Skeletal muscle satellite cell (primary cell): ENCODE measurements around the gene MOB1B.

ENCODE experiments used
- H3K27me3 ChIP-seq: 2 replicates; pipeline ENCODE4 v1.7.0; 2013; ENCODE audit warnings: low read length; ENCODE audit not compliant: control insufficient read depth, insufficient read depth
- H3K36me3 ChIP-seq: 2 replicates; pipeline ENCODE4 v1.7.0; 2013; ENCODE audit warnings: mild to moderate bottlenecking, control low read depth, low read length; ENCODE audit not compliant: insufficient read depth
- H3K4me1 ChIP-seq: 2 replicates; pipeline ENCODE4 v1.7.0; 2013; ENCODE audit warnings: low read length; ENCODE audit not compliant: control insufficient read depth, insufficient read depth
- H3K4me2 ChIP-seq: 2 replicates; pipeline ENCODE4 v1.7.0; 2013; ENCODE audit warnings: mild to moderate bottlenecking, low read length
- H3K4me3 ChIP-seq: 2 replicates; pipeline ENCODE4 v1.7.0; 2013; ENCODE audit warnings: low read length
- H3K9ac ChIP-seq: 2 replicates; pipeline ENCODE4 v1.7.0; 2013; ENCODE audit warnings: mild to moderate bottlenecking, low read depth, low read length, moderate library complexity
- H3K9me3 ChIP-seq: replicated peaks from 2 replicates; pipeline ENCODE4 v1.7.0; 2013; ENCODE audit warnings: mild to moderate bottlenecking, control low read depth, low read length

The MOB1B gene

DNA sequence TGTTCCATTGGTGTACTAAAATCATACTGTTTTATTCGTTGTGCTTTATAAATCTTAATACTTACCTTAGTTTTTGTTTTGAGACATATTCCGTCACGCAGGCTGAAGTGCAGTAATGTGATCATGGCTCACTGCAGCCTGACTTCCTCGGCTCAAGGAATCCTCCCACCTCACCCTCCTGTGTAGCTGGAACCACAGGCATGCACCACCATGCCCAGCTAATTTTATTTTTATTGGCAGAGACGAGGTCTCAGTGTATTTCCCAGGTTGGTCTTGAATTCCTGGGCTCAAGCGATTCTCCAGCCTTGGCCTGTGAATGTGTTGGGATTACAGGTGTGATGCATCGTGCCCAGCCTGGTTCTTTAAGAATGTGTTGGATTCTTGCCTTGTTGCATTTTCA, 66.9 kb downstream of the MOB1B start:
- H3K4me3 ChIP-seq: no peak overlapping the region
- H3K9me3 ChIP-seq: no peaks in the 10 kb centered on the region
- no peak overlapping the region for H3K4me2 ChIP-seq
- H3K4me1 ChIP-seq: no peaks in the 10 kb centered on the region
- peaks cover 18% of the 10 kb centered on the region for H3K36me3 ChIP-seq
- H3K9ac ChIP-seq: no peak overlapping the region
- no peaks in the 10 kb centered on the region for H3K27me3 ChIP-seq

DNA sequence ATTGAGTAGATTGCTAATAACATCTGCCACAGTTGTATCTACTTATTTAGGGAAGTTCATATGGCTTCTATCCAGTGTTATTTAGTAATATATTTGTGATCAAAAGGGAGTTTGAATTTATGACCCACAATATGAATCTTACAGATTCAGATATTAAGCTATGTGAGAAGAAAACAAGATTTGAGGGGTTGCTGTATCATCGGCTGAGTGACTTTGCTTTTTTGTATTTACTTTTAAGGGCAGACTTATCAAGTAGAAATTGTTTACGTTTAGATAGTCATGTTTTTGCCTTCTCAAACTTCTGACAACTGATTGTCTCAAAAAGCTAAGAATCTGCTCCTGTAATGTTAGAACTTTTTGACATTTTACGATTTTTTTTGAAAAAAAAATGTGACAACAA, 74.1 kb downstream of the MOB1B start:
- H3K4me3 ChIP-seq: no peak overlapping the region
- H3K9me3 ChIP-seq: no peaks in the 10 kb centered on the region
- no peak overlapping the region for H3K9ac ChIP-seq
- no peak overlapping the region for H3K4me2 ChIP-seq
- H3K36me3 ChIP-seq: peaks cover 37% of the 10 kb centered on the region
- no peaks in the 10 kb centered on the region for H3K27me3 ChIP-seq
- H3K4me1 ChIP-seq: no peaks in the 10 kb centered on the region

DNA sequence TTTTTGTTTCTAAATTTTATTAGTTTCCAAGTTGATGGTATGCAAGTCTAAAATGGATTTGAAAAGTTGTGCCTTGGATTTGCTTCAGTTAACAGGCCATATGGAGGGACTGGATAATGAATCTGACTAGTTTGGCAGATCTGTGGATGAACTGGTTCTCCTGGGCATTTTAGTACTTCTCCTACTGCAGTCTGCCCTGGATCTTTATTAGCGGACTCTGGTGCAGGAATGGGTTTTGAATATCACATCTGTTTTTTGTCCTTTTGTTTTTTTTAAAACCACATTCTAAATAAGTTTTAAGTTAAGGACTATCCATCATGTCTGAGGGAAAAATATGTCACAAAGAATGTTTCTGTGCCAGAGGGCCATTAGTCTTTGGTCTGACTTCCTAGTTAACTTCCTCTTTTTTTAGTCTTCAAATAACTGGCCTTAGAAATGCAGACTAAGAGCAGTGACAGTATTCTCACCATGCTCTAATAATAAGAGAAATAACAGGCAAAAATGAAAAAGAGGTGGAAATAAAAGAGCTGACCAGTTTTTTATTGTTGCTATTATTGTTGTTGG, 77.4 kb downstream of the MOB1B start:
- Histone ChIP-seq H3K36me3 (peaks cover 31% of the 10 kb centered on the region), H3K4me3 (no peak overlapping the region), H3K4me2 (no peak overlapping the region), H3K9me3 (no peaks in the 10 kb centered on the region), H3K4me1 (no peaks in the 10 kb centered on the region), H3K27me3 (no peaks in the 10 kb centered on the region), H3K9ac (no peak overlapping the region)

DNA sequence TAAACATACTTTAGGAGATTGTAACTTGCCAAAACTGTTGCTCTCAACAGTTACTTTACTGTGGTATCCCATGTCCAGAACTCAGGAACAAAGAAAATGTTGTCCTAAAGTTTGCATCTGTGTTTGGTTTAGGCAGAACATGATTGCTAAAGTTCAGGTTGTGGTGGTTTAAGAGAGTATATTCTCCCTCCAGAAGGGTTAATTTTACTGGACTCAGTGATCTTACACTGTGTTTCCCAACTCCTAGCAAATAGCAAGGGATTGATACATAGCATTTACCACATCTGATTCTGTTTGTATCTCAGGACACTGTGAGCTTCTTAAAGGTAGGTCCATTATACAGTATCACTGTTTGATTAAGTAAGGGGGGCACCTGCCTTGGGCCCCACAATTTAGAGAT, 78.0 kb downstream of the MOB1B start:
- no peaks in the 10 kb centered on the region for H3K27me3 ChIP-seq
- H3K36me3 ChIP-seq: peaks cover 25% of the 10 kb centered on the region
- no peak overlapping the region for H3K9ac ChIP-seq
- H3K4me1 ChIP-seq: no peaks in the 10 kb centered on the region
- H3K4me2 ChIP-seq: no peak overlapping the region
- H3K9me3 ChIP-seq: no peaks in the 10 kb centered on the region
- H3K4me3 ChIP-seq: no peak overlapping the region

DNA sequence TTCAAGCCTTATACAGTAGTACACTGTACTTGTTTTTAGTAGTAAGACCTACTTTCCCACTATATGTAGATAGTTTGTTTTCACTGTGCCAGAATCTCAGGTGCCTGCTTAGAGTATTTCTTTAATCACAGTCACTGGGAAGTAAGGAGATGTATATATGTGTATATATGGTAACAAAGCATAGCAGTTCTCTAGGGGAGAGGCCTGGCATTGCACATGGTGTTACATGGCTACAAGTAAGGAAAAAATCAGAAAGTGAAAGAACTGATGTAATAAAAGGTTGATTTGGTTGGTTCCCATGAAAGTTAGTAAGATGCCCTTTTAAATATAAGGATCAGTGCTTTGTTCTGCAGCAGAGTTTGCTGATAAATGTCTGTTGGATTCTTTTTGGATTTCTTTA, 81.9 kb downstream of the MOB1B start:
- Histone ChIP-seq H3K9me3 (no peaks in the 10 kb centered on the region), H3K4me2 (no peak overlapping the region), H3K27me3 (no peaks in the 10 kb centered on the region), H3K9ac (no peak overlapping the region), H3K4me3 (no peak overlapping the region), H3K36me3 (peaks cover 12% of the 10 kb centered on the region), H3K4me1 (no peaks in the 10 kb centered on the region)

DNA sequence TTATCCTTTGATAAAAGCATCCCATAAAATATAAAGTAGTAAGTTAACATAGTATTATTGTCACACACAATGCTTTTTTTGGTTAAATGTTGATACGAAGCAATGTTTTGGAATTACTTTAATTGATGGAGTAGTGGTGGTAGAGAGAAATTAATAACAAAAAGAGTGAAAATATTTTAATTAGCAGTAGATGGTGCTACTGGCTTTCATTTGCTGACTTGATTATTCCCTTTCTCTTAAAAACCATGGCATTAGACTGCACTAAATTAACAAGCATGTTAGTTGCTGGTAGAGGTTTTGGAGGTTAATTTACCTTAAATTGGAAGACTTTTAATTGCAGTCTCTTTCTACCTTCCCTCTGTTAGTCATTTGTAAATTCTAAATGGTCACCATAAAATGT, 82.4 kb downstream of the MOB1B start:
- no peaks in the 10 kb centered on the region for H3K9me3 ChIP-seq
- H3K27me3 ChIP-seq: no peaks in the 10 kb centered on the region
- H3K4me3 ChIP-seq: no peak overlapping the region
- no peaks in the 10 kb centered on the region for H3K4me1 ChIP-seq
- peaks cover 10% of the 10 kb centered on the region for H3K36me3 ChIP-seq
- no peak overlapping the region for H3K4me2 ChIP-seq
- no peak overlapping the region for H3K9ac ChIP-seq

DNA sequence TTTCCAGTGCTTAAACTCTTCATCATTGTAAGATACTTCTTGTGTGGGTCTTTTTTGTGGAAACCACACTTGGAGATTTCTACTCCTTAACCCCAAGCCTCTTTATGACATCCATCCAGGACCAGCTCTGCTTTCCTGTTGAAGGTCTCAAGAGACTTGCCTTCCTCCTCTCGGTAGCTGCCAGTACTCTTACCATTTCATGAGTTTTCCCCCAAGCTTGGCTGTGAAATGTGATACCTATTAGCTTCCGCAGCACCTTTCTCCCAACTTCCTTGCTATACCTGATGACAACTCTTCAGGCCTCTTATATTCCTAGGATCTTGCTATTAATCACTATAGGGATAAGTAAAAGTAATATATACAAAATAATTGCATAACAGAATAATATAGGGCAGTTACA, 89.4 kb downstream of the MOB1B start:
- no peak overlapping the region for H3K9ac ChIP-seq

DNA sequence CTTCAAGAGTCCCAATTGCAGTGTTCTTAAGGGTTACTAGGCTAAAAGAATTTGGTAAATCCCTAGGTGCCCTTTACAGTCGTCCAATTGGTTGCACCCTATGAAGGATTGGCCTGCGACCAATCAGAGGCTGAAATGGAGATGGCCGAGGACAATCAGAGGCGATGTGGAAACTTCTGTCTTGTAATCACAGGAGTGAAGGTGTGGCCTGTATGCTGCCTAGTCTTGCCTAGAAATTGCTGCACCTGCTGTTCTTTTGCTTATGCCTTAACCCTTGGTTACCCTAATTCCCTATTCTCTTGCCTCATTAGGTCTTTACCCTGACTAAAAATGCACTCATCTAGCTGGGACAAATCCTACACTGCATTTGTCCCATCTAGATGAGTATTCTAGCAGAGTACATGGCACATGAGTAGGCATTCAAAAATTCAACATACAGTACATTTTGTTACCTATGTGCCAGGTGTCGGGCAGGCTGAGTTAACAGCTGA, 90.3 kb downstream of the MOB1B start:
- Histone ChIP-seq H3K36me3 (no peaks in the 10 kb centered on the region), H3K4me1 (peaks cover 18% of the 10 kb centered on the region), H3K27me3 (no peaks in the 10 kb centered on the region), H3K4me3 (peak overlapping the region; percentile 88), H3K9ac (peak overlapping the region; percentile 90), H3K9me3 (no peaks in the 10 kb centered on the region), H3K4me2 (peak overlapping the region; percentile 92)

More for the DNA sequence above, 89.4 kb downstream of the MOB1B start:
- no peaks in the 10 kb centered on the region for H3K9me3 ChIP-seq
- H3K4me1 ChIP-seq: peaks cover 15% of the 10 kb centered on the region
- no peak overlapping the region for H3K4me2 ChIP-seq
- H3K4me3 ChIP-seq: no peak overlapping the region
- no peaks in the 10 kb centered on the region for H3K27me3 ChIP-seq
- no peaks in the 10 kb centered on the region for H3K36me3 ChIP-seq

DNA sequence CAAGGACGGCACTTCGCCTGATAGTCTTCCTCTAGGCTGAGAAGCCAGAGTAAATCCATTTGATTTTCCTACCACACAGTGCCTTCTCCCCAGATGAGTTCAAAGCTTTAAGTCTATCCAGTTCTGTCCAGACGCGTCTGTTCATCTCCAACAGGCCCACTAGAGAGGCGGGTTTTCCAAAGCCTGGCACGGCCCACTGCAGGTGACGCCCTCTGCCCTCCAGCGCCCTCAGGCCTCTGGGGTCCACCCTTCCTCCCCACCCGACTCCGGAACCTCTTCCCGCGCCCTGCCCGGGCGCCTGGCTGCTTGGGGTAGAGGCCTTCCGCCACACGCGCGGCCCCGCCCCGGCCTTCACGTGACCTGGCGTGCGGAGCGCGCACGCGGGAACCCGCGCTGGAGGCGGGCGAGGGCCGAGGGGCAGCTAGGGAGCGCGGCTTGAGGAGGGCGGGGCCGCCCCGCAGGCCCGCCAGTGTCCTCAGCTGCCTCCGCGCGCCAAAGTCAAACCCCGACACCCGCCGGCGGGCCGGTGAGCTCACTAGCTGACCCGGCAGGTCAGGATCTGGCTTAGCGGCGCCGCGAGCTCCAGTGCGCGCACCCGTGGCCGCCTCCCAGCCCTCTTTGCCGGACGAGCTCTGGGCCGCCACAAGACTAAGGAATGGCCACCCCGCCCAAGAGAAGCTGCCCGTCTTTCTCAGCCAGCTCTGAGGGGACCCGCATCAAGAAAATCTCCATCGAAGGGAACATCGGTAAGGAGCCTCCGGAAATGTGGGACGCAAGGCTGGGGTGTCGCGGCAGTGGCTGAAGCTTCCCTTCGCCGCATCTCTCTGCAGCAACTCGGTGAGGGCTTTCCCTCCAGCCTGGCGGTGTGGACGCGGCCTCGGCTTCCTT, 91.3 kb downstream of the MOB1B start, which contains the start of gene DCK:
Gene DCK (plus strand): TSS at position 469 of the 888 bp plus-strand sequence. CDS start 187 bp downstream, at position 656.
- Histone ChIP-seq H3K4me1 (peaks cover 18% of the 10 kb centered on the region), H3K36me3 (no peaks in the 10 kb centered on the region), H3K4me2 (peak within 1 kb of the TSS; percentile 92), H3K27me3 (no peaks in the 10 kb centered on the region), H3K9me3 (no peaks in the 10 kb centered on the region), H3K4me3 (peak within 1 kb of the TSS; percentile 88), H3K9ac (peak within 1 kb of the TSS; percentile 90)

DNA sequence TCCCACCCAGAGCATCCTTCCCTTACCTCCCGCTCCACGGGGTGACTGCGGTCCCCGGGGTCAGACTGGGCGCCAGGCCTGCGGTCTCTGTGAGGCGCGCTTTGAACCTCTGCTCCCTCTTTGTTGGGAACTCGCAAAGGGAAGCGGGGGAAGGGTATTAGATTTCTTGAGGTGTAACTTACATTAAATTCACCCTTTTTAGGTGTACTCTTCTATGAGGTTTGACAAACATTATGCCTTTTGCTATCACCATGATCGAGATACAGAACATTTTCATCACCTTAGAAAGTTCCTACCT, 91.8 kb downstream of the MOB1B start:
- no peaks in the 10 kb centered on the region for H3K27me3 ChIP-seq
- no peaks in the 10 kb centered on the region for H3K9me3 ChIP-seq
- H3K36me3 ChIP-seq: no peaks in the 10 kb centered on the region
- H3K9ac ChIP-seq: peak overlapping the region; percentile 90
- H3K4me1 ChIP-seq: peaks cover 18% of the 10 kb centered on the region
- peak overlapping the region; percentile 88 for H3K4me3 ChIP-seq
- H3K4me2 ChIP-seq: peak overlapping the region; percentile 92

DNA sequence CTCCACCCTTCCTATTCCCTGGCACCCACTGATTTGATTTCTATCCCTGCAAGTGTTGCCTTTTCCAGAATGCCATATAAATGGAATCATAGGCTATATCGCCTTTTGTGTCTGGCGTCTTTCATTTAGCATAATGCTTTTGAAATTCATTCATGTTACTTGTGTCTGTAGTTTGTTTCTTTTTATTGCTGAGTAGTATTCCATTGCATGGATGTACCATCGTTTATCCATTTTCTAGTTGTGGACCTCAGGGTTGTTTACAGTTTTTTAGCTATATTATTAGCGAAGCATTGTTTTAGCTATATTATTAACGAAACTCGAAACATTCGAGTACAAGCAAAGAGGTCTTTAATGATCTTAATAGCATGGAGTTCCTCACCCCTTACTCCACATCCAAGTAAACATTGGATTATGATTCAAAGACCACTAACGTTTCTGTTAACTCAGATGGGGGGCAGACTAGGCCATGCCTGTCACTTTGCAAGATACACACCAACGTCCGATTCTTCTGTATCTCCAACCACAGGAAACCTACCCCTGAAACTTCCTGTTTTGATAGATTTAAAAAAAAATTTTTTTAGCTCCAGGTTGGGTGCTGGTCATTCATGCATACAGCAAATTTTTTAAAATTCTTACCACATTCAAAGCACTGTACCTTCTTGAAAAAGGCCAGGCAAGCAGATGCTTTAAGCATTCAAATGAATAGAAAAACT, 92.4 kb downstream of the MOB1B start:
- Histone ChIP-seq H3K27me3 (no peaks in the 10 kb centered on the region), H3K4me3 (peak overlapping the region; percentile 88), H3K4me1 (peaks cover 18% of the 10 kb centered on the region), H3K9ac (peak overlapping the region; percentile 90), H3K9me3 (no peaks in the 10 kb centered on the region), H3K36me3 (no peaks in the 10 kb centered on the region), H3K4me2 (peak overlapping the region; percentile 92)
